Middle frontal gyrus (tissue), 1 donor: ENCODE results near the gene KIF11.
"Not testable (repeated sequence)": the region's sequence is repeated elsewhere in the genome, so short reads cannot be mapped to it uniquely, and the experiment has no call there.

ENCODE experiments used
- DNase-seq: peaks from one replicate; pipeline ENCODE4 v3.0.0-alpha.2; 2015; ENCODE audit warnings: low spot score; ENCODE audit errors: extremely low spot score

KIF11 gene

DNA sequence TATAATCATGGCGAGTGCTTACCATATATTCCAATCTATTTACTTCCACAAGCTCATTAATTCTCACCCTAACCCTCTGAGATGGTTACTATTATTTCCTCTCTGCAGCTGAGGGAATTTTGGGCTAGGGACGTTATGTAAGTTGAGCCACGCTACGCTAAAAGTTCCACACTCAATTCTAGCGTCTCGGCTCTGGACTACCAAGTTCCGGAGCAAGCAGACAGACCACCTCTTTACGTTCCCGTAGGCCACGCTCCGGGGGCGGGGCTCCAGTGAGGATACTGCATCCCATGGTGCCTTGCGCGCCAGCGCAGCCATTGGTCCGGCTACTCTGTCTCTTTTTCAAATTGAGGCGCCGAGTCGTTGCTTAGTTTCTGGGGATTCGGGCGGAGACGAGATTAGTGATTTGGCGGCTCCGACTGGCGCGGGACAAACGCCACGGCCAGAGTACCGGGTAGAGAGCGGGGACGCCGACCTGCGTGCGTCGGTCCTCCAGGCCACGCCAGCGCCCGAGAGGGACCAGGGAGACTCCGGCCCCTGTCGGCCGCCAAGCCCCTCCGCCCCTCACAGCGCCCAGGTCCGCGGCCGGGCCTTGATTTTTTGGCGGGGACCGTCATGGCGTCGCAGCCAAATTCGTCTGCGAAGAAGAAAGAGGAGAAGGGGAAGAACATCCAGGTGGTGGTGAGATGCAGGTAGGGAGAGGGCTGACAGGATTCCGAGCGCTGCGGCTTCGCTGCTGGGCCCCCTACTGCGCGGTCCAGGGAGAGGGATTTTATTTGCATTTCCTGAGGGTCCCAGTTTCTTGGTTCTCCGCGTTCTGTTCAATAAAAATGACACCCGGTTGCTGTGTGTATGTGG, at the start of gene KIF11:
KIF11 (plus strand) TSS at position 370 of the 858 bp plus-strand sequence; CDS start at position 616, 246 bp downstream.
- peak; percentile 94 for DNase-seq

DNA sequence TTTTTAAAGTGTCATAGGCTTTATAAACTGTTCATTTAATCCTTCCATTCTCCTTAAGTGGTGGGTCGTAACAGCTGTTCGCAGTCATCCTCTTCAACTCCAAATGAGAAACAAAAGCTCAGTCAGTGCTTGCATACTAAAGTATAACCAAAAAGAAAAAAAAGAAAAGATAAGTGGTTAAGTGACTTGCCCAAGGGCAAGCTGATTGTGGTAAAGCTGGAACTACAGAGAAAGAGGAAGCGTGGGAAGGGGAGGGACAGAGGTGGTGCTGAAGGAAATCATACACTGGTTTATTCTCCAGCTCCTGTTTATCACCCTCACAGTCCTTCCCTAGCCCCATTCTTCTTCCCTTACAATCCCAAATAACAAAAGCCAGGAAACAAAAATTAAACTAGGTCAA, 48.6 kb upstream of the KIF11 start:
- no peak for DNase-seq

DNA sequence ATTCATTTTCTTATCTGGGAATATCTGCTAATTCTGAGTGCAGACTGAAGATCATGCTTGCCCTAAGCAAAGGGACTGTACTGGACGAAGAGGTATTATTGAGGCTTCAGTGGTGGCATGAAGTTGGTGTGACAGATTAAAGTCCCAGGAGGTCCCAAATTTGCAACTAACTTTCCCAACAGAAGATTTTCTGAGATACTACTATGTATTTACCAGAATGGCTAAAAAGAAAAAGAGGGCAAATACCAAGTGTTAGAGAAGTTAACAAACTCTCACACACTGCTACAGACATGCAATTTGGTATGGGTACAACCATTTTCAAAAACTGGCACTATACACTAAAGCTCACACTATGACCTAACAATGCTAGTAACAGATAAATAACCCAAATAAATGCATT, 47.4 kb upstream of the KIF11 start:
- no peak for DNase-seq

DNA sequence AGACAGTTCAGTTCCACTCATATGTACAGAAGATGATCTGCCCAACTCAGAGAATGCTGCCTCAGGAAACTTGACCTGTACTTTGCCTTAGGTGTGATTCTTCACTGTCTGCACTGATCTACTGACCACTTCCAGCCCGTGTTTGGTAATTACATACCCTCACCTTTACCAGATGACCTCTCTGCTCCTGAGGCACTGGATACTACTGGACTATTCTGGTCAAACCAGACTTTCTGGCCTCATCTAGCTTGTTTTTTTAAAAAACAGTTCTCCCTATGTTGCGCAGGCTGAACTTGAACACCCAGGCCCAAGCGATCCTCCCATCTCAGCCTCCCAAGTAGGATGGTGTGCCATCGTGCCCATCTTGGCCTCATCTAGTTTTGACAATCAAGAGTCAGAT, 45.3 kb upstream of the KIF11 start:
- DNase-seq, result no peak

- DNase-seq, result no peak
Measured at GRCh38 chr10:92550924-92551323, 42.0 kb upstream of the KIF11 start.

DNA sequence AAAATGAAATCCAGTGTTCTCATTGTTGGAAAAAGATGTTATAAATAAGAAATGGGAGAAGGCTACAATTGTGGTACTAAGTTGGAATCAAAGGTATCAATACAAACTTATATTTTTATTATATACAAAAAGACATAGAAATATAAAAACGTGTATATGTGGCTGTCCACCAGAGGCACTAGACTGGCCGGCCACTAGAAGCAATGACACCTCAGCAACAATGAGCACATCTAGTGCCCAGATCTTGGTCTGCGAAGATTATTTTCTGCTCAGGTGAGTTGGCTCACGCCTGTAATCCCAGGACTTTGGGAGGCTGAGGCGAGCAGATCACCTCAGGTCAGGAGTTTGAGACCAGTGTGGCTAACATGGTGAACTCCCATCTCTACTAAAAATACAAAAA, 40.6 kb upstream of the KIF11 start:
- DNase-seq, result no peak

GRCh38 chr10:92553959-92554358, 39.0 kb upstream of the KIF11 start:
- DNase-seq, result no peak

DNA sequence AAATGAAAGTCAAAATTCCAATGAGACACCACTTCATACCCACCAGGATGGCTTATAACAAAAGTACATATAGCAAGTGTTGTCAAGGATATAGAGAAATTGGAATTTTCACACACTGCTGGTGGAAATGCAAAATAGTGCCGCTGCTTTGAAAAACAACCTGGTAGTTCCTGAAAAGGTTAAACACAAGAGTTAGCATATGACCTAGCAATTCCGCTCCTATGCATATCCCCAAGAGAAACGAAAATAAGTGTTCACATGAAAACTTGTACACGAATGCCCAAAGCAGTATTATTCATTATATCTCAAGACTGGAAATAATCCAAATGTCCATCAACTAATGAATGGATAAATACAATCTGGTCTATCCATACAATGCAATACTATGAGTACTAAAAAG, 33.9 kb upstream of the KIF11 start:
- DNase-seq, result no peak

GRCh38 chr10:92562424-92562823, 30.5 kb upstream of the KIF11 start:
- DNase-seq, result no peak

- DNase-seq, result no peak
Measured at GRCh38 chr10:92567952-92568600, 24.9 kb upstream of the KIF11 start.

GRCh38 chr10:92569071-92569470, 23.9 kb upstream of the KIF11 start:
- DNase-seq, result no peak

DNA sequence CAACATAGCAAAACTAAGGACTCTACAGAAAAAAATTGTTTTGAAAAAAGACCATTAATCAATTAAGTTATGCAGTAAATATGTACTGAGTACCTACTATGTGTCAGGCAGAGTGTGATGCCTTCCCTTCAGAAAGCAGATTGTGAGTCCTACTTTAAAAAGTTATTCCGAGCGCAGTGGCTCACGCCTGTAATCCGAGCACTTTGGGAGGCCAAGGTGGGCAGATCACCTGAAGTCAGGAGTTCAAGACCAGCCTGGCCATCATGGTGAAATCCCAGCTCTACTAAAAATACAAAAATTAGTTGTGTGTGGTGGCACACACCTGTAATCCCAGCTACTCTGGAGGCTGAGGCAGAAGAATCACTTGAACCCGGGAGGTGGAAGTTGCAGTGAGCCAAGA, 23.3 kb upstream of the KIF11 start:
- not testable (repeated sequence) for DNase-seq

- no peak for DNase-seq
Measured at GRCh38 chr10:92571649-92572048, 21.3 kb upstream of the KIF11 start.

DNA sequence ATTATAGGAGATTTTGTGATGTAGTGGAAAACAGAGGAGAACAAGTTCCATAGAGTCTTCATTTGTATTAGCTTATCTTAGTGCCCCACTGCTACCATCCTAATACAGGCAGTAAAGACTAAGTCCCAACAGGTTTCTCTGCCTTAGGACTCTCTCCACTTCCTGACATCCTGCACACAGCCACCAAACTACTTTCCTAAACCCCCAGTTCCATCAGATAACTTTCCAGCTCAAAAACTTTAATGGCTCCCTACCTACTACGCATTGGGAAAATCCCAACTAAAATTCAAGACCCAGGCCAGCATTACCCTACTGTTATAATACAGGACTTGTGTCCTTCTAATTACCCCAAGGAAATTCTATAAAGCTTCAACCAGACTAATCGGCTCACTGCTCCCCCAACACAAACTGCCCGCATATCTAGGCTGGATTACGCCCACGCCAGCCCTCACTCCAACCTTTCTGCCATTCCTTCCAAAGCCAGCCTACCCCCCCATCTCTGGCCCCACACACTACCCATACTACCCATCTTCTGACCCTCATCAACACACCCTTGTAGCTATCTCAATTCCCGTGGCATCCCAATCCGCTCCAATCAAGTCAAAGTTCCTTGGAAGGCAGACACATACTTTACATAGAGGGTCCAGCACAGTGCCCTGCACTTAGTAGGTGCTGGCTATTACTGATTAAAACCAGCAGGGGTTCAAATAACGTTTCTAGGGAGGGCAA, 20.4 kb upstream of the KIF11 start:
- no peak for DNase-seq

- DNase-seq, result no peak
Measured at GRCh38 chr10:92573091-92573797, 19.7 kb upstream of the KIF11 start.

DNA sequence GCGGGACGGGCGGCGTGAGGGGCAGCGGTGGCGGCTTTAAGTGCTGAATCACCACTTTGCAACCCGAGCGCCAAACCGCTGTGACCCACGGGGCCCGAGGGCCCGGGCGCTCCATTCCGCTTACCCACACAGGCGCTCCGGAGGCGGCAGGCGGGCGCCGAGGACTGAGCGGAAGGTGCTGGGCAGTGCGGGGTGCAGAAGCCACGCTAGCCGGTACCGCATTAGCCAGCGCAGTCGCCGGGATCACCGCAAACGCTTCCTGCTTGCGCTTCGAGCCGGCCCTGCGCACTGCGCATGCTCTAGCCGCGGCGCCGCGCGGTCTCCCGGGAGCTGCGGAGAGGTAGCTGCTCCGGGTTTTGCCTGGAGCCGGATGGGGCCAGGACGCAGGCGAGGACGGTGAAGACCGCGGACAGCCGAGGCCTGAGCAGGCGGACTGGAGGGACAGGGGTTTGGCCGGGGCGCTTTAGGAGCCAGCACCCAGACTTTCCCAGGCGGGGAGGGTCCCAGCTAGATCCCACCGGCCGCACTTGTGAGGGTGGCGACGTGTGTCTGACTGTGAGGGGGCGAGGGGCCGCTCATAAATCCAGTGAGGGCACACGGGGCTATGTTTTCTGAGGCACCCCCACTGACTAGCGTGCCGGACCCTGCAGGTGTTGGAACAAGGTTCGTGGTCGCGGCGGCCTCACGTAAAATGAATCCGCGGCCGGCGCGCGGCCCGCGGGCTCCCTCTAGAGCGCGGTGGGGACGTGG, 19.0 kb upstream of the KIF11 start, which contains the start of gene IDE:
IDE (minus strand) TSS at position 296 of the 750 bp plus-strand sequence; CDS start at position 222, 74 bp downstream.
- peak; percentile 55 for DNase-seq

DNA sequence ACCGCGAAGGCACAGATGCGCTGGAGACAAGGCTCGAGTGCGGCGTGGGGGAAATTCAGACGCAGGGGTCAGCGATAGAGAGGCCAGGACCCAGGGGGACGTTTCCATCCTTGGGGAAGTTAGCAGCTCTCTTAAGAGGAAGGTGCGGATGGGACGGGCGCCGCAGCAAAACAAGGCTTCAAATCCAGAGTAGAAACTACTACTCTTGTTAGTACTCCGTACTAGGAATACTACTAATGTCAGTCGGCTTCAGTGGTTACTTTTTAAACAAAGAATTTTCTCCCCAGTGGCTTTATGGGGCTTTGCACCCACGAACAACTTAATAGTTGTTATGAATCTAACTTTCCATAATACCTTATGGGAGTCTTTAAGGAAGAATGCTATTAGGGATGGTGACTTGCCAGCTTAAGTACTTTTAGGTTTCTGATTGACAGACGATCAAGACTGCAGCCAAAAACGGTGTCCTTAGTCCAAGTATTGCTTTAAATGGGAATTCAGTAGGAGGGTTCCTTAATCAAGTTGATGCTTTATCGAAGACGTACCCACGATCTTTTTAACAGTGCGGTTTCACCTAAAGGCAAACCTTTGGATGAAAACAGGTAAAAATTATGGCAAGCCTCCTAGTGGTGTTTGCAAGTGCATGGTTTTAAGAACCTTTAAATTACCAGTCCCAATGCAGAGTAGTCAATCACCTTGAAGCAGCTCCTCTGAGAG, 18.2 kb upstream of the KIF11 start:
- DNase-seq, result no peak

DNA sequence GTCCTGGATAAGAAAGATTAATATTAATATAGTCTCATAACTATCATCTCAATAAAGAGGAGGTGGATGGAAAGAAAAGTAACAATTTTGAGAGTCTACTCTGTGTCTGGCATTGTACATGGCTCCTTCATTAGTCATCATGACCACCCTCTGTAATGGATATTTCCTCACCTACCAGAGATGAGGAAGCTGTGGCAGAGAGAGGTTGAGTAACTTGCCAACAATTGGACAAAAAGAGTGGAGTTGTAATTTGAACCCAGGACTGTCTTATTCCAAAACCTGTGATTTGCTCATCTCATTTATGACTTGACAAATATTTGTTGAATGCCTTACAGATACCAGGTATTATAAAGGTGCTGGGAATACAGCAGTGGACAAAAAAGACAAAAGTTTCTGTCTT, 17.0 kb upstream of the KIF11 start:
- no peak for DNase-seq

- DNase-seq, result not testable (repeated sequence)
Measured at GRCh38 chr10:92582347-92582746, 10.6 kb upstream of the KIF11 start.
